GM12878 (cell line): Measurements from ENCODE around the gene CAMK2N2. TPM values are rescaled to one million over a fixed set of nuclear protein-coding genes. Genes with fewer than 3 reads are reported as not detected.
A peak's percentile ranks its signal among the peaks of the same experiment; 100 is the strongest.

Source experiments
- ATAC-seq: fragments of 200-7000 bp; cut with Tn5 transposase; 3 replicates; pipeline ENCODE4 v1.9.1; 2020; ENCODE audit warnings: mild to moderate bottlenecking, moderate library complexity
- BruUV-seq: library from RNA; stranded (reverse); fragments of 400-500 nt; replicated peaks from 2 replicates; lab custom pipeline; 2021; lab: Mats Ljungman, UMichigan
- CTCF ChIA-PET: fragments of 300-600 bp; sonication (Branson Sonifier 250); formaldehyde crosslinking; extraction: SDS; loops from one replicate; lab custom pipeline; 2021; ENCODE audit warnings: inconsistent platforms; lab: Yijun Ruan, JAX
- POLR2A ChIA-PET: fragments of 350-600 bp; formaldehyde crosslinking; extraction: SDS; loops from one replicate; lab custom pipeline; 2021; ENCODE audit warnings: inconsistent platforms; lab: Charles Lee
- RAD21 ChIA-PET: fragments of 300-600 bp; sonication (Branson Sonifier 250); formaldehyde crosslinking; loops from one replicate; lab custom pipeline; 2023; ENCODE audit warnings: antibody characterized with exemption; ENCODE audit not compliant: unreplicated experiment; lab: Charles Lee
- SMC1A ChIA-PET: fragments of 300-600 bp; sonication (Branson Sonifier 250); formaldehyde crosslinking; loops from one replicate; lab custom pipeline; 2023; ENCODE audit not compliant: unreplicated experiment, uncharacterized antibody; lab: Charles Lee
- DNase-seq: peaks from one replicate; pipeline ENCODE4 v3.0.0-alpha.2; 2011; ENCODE audit warnings: low read depth, low spot score
- FAIRE-seq: peaks from 3 replicates; lab custom pipeline; 2011; peaks lifted over from hg19 to GRCh38; lab: Jason Lieb, UNC
- H2AFZ ChIP-seq: 2 replicates; pipeline ENCODE4 v1.6.0; 2011; ENCODE audit warnings: low read depth, low read length, control low read depth; ENCODE audit not compliant: control insufficient read depth
- H3K27ac ChIP-seq: 2 replicates; pipeline ENCODE4 v1.5.1; 2011; ENCODE audit warnings: control low read depth; ENCODE audit not compliant: control insufficient read depth, insufficient read depth
- H3K27me3 ChIP-seq, 2 experiments: replicated peaks in 1 of 2; 2 replicates each; pipeline versions ENCODE4 v1.6.0 to v1.6.1; 2011; ENCODE audit warnings: low read length in 1 of 2; ENCODE audit not compliant: control insufficient read depth in 2 of 2, insufficient read depth in 2 of 2
- H3K36me3 ChIP-seq, 2 experiments: 2 replicates each; pipeline ENCODE4 v1.5.1; 2011; ENCODE audit warnings: low read length in 1 of 2; ENCODE audit not compliant: control insufficient read depth in 2 of 2, insufficient read depth in 2 of 2
- H3K4me1 ChIP-seq: 2 replicates; pipeline ENCODE4 v1.6.1; 2011; ENCODE audit warnings: mild to moderate bottlenecking, low read length, moderate library complexity, mixed read lengths; ENCODE audit not compliant: control insufficient read depth, insufficient read depth
- H3K4me2 ChIP-seq: 2 replicates; pipeline ENCODE4 v1.6.0; 2011; ENCODE audit warnings: control low read depth; ENCODE audit not compliant: control insufficient read depth, insufficient read depth
- H3K4me3 ChIP-seq: fragments of 200-600 bp; sonication (generic); 2 replicates; pipeline ENCODE4 v1.5.1; 2016
- H3K79me2 ChIP-seq: 2 replicates; pipeline ENCODE4 v1.6.0; 2011; ENCODE audit warnings: low read length; ENCODE audit not compliant: control insufficient read depth, insufficient read depth
- H3K9ac ChIP-seq: 2 replicates; pipeline ENCODE4 v1.8.0; 2011; ENCODE audit warnings: low read length, control low read depth, mixed read lengths; ENCODE audit not compliant: control insufficient read depth, insufficient read depth
- H3K9me3 ChIP-seq: replicated peaks from 3 replicates; pipeline ENCODE4 v1.5.1; 2011; ENCODE audit warnings: mild to moderate bottlenecking, low read length; ENCODE audit not compliant: control insufficient read depth, insufficient read depth
- H4K20me1 ChIP-seq: 2 replicates; pipeline ENCODE4 v1.6.0; 2011; ENCODE audit not compliant: control insufficient read depth, insufficient read depth
- CBX3 ChIP-seq: fragments of 200-600 bp; sonication (generic); IDR thresholded peaks from 2 replicates; pipeline ENCODE4 v1.6.1; 2016; ENCODE audit warnings: low read depth, borderline replicate concordance
- FOS ChIP-seq: IDR thresholded peaks from 3 replicates; pipeline ENCODE4 v1.6.1; 2011; ENCODE audit warnings: borderline replicate concordance; ENCODE audit not compliant: insufficient read length; ENCODE audit errors: extremely low read depth
- HDGF ChIP-seq: fragments of 450-650 bp; IDR thresholded peaks from 2 replicates; pipeline ENCODE4 v1.6.1; 2016; ENCODE audit warnings: antibody characterized with exemption
- MTA3 ChIP-seq: IDR thresholded peaks from 2 replicates; pipeline ENCODE4 v1.6.1; 2012; ENCODE audit warnings: low read length, inconsistent platforms, borderline replicate concordance
- NBN ChIP-seq: fragments of 450-650 bp; IDR thresholded peaks from 2 replicates; pipeline ENCODE4 v1.6.1; 2016
- SREBF2 ChIP-seq: IDR thresholded peaks from 2 replicates; pipeline ENCODE4 v1.6.1; 2012; ENCODE audit warnings: mild to moderate bottlenecking, low read length
- TCF12 ChIP-seq: IDR thresholded peaks from 2 replicates; pipeline ENCODE4 v1.6.1; 2011; ENCODE audit warnings: low read depth, mild to moderate bottlenecking, low read length
- YBX1 ChIP-seq: fragments of 450-650 bp; IDR thresholded peaks from 2 replicates; pipeline ENCODE4 v1.6.1; 2016; ENCODE audit warnings: antibody characterized with exemption
- WGBS: methylation state at CpG from one replicate; pipeline ENCODE4 v1.1.6; 2016; ENCODE audit warnings: low lambda C conversion rate; ENCODE audit not compliant: insufficient replicate concordance, insufficient coverage; ENCODE audit errors: missing lambda C conversion rate; 5-methylcytosine and 5-hydroxymethylcytosine counted together
- in situ Hi-C: fragments of 300-500 bp; cut with MboI; formaldehyde crosslinking; loops from 9 replicates; pipeline ENCODE4 v1.14.3; 2018; ENCODE audit warnings: mixed read lengths
- intact Hi-C: fragments of 100-400 bp; cut with micrococcal nuclease; formaldehyde crosslinking; loops from one replicate; pipeline ENCODE4 v1.14.2; 2022; ENCODE audit not compliant: unreplicated experiment
- polyA plus RNA-seq, 11 experiments: library from polyadenylated mRNA; depleted of rRNA in 4 of 11; unstranded in 6 of 11; stranded (reverse) in 5 of 11; fragments of >200 nt; fragmentation: Nextera tagmentation in 4 of 11; fragmentation: Illumina TruSeq in 1 of 11; extraction: Ambion mirVana in 4 of 11; extraction: Trizol in 1 of 11; gene quantifications; 1 replicate in 1 of 11; 2 replicates in 10 of 11; pipeline versions ENCODE4 v1.2.1 to v1.2.3, GENCODE V29; 2011 to 2016; ENCODE audit warnings: inconsistent platforms in 2 of 11, missing spikeins in 2 of 11, low read depth in 1 of 11
- total RNA-seq, 4 experiments: library from RNA; depleted of rRNA in 3 of 4; stranded (reverse); fragments of >200 nt in 3 of 4; fragmentation: Illumina TruSeq in 1 of 4; extraction: Trizol in 1 of 4; gene quantifications; 2 replicates each; pipeline versions ENCODE4 v1.2.1 to v1.2.3, GENCODE V29; 2013 to 2021
- TF ChIP-seq, protein P1 (sequence below): IDR thresholded peaks from 2 replicates; pipeline ENCODE4 v1.6.1; 2012; ENCODE audit warnings: low read depth, low read length, improper control_type of control experiment
- TF ChIP-seq, protein P2 (sequence below), 3 experiments: IDR thresholded peaks in 2 of 3; conservative IDR thresholded peaks in 1 of 3; 2 replicates each; pipeline ENCODE4 v1.5.1; 2011; ENCODE audit warnings: low read depth in 3 of 3, low read length in 3 of 3, mild to moderate bottlenecking in 3 of 3, control low read depth in 2 of 3, moderate library complexity in 2 of 3, inconsistent platforms in 1 of 3, mixed read lengths in 1 of 3; ENCODE audit not compliant: control insufficient read depth in 2 of 3, insufficient read depth in 1 of 3; ENCODE audit errors: extremely low read depth in 1 of 3
- TF ChIP-seq, protein P3 (sequence below): IDR thresholded peaks from 2 replicates; pipeline ENCODE4 v1.6.1; 2011; ENCODE audit warnings: low read depth, low read length, improper control_type of control experiment, borderline replicate concordance
- TF ChIP-seq, protein P4 (sequence below): fragments of 450-650 bp; IDR thresholded peaks from 2 replicates; pipeline ENCODE4 v1.6.1; 2017; ENCODE audit warnings: mild to moderate bottlenecking, moderate library complexity

Gene CAMK2N2
- total and polyA plus RNA-seq, 10 of the 15 experiments (the other 5 are each of a cell fraction or from before 2014, with no cell fraction given): 0.06 to 1.4 (median 0.45) TPM; not detected in 1

DNA sequence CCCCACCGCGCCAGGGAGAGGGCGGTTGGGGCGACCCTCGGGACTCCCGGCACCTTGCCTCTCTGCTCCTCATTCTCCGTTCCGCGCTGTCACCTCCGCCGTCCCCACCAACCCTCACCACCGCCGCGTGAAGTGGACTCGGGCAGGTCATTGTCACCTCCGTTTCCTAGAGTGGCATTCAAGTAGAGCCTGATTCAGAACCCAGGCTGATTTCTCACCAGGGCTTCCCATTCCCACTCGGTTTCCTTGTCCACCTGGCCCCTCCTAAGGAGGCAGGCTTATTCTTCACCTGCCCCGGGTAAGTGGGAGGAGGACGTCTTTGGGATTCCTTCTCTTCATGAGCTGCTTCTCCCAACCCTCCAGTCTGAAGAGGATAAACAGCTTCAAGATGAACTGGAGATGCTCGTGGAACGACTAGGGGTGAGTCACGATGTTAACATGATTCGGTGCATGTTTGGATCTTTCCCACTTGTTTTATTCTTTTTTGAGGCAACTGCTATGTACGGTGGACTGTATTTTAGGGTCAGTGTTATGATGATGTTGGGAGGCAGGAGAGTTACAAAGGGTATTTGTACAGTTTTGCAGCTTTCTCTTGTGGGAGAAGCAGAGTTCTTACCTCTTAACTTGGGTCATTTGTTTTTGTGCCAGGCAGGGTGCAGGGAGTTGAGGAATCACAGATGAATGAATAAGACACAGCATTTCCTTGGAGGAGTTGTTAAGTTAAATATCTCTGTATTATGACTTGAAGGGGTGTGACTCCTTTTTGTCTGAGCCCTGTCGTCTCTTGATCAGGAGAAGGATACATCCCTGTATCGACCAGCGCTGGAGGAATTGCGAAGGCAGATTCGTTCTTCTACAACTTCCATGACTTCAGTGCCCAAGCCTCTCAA is 38.4 kb upstream of the CAMK2N2 start:
- ATAC-seq (no peak; the same call in 2 of the 3 replicates), FAIRE-seq (no peak), DNase-seq (no peak)
- peak overlapping the region; percentile 96 for H3K4me2 ChIP-seq
- H2AFZ ChIP-seq: peak overlapping the region; percentile 64
- H3K27me3 ChIP-seq: no peaks in the 10 kb centered on the region
- H4K20me1 ChIP-seq: no peaks in the 10 kb centered on the region
- H3K36me3 ChIP-seq: peaks cover 18 to 19% of the 10 kb centered on the region in 2 experiments; a peak in 3 of 4 replicates
- H3K79me2 ChIP-seq: peaks cover 20% of the 10 kb centered on the region
- 17% methylated on average over 29 of the region's 29 CpGs for WGBS
- H3K9me3 ChIP-seq: no peaks in the 10 kb centered on the region
- POLR2A ChIA-PET: interaction anchor here (0.9 to 1.5 kb wide), 3 partner anchors 14 to 114 kb away, joined by 3 read pairs; partner anchors contain the start of genes ABCF3 and FAM131A
- H3K4me3 ChIP-seq: peak overlapping the region; percentile 88
- H3K9ac ChIP-seq: peak overlapping the region; percentile 91
- SMC1A ChIA-PET: no interaction called here
- RAD21 ChIA-PET: no interaction called here
- TSS peak; percentile 66 for BruUV-seq
- H3K4me1 ChIP-seq: peaks cover 3% of the 10 kb centered on the region
- peak overlapping the region; percentile 66 for H3K27ac ChIP-seq
- CTCF ChIA-PET: interaction anchor here (0.6 kb wide), 1 partner anchor 46 kb away, joined by 3 read pairs; no protein-coding TSS in a partner anchor
- intact Hi-C loops: loop anchor here (2.0 to 5.0 kb wide), 3 partner anchors 15 to 125 kb away; partner anchors contain the start of genes AP2M1 and EIF4G1
- in situ Hi-C loops: no loop called here
- TF ChIP-seq YBX1: no peak
- 0 out of 2 replicates have a peak, but pooled peaks have one; percentile 43 for TF ChIP-seq HDGF
- TF ChIP-seq, protein P1, sequence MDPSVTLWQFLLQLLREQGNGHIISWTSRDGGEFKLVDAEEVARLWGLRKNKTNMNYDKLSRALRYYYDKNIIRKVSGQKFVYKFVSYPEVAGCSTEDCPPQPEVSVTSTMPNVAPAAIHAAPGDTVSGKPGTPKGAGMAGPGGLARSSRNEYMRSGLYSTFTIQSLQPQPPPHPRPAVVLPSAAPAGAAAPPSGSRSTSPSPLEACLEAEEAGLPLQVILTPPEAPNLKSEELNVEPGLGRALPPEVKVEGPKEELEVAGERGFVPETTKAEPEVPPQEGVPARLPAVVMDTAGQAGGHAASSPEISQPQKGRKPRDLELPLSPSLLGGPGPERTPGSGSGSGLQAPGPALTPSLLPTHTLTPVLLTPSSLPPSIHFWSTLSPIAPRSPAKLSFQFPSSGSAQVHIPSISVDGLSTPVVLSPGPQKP: no peak
- TF ChIP-seq TCF12: 0 out of 2 replicates have a peak, but pooled peaks have one; percentile 16
- TF ChIP-seq NBN: no peak
- no peak for TF ChIP-seq FOS
- no peak for TF ChIP-seq CBX3
- TF ChIP-seq, protein P2, sequence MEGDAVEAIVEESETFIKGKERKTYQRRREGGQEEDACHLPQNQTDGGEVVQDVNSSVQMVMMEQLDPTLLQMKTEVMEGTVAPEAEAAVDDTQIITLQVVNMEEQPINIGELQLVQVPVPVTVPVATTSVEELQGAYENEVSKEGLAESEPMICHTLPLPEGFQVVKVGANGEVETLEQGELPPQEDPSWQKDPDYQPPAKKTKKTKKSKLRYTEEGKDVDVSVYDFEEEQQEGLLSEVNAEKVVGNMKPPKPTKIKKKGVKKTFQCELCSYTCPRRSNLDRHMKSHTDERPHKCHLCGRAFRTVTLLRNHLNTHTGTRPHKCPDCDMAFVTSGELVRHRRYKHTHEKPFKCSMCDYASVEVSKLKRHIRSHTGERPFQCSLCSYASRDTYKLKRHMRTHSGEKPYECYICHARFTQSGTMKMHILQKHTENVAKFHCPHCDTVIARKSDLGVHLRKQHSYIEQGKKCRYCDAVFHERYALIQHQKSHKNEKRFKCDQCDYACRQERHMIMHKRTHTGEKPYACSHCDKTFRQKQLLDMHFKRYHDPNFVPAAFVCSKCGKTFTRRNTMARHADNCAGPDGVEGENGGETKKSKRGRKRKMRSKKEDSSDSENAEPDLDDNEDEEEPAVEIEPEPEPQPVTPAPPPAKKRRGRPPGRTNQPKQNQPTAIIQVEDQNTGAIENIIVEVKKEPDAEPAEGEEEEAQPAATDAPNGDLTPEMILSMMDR (IDR thresholded peaks at IDR 0.05 in 2 of 3, conservative IDR thresholded peaks at IDR 0.05 in 1 of 3; ENCODE audit: control insufficient read depth in 2 of 3, extremely low read depth in 1 of 3, insufficient read depth in 1 of 3, low read depth in 3 of 3, low read length in 3 of 3): no peak
- TF ChIP-seq, protein P3, sequence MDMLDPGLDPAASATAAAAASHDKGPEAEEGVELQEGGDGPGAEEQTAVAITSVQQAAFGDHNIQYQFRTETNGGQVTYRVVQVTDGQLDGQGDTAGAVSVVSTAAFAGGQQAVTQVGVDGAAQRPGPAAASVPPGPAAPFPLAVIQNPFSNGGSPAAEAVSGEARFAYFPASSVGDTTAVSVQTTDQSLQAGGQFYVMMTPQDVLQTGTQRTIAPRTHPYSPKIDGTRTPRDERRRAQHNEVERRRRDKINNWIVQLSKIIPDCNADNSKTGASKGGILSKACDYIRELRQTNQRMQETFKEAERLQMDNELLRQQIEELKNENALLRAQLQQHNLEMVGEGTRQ: no peak
- no peak for TF ChIP-seq MTA3
- TF ChIP-seq, protein P4, sequence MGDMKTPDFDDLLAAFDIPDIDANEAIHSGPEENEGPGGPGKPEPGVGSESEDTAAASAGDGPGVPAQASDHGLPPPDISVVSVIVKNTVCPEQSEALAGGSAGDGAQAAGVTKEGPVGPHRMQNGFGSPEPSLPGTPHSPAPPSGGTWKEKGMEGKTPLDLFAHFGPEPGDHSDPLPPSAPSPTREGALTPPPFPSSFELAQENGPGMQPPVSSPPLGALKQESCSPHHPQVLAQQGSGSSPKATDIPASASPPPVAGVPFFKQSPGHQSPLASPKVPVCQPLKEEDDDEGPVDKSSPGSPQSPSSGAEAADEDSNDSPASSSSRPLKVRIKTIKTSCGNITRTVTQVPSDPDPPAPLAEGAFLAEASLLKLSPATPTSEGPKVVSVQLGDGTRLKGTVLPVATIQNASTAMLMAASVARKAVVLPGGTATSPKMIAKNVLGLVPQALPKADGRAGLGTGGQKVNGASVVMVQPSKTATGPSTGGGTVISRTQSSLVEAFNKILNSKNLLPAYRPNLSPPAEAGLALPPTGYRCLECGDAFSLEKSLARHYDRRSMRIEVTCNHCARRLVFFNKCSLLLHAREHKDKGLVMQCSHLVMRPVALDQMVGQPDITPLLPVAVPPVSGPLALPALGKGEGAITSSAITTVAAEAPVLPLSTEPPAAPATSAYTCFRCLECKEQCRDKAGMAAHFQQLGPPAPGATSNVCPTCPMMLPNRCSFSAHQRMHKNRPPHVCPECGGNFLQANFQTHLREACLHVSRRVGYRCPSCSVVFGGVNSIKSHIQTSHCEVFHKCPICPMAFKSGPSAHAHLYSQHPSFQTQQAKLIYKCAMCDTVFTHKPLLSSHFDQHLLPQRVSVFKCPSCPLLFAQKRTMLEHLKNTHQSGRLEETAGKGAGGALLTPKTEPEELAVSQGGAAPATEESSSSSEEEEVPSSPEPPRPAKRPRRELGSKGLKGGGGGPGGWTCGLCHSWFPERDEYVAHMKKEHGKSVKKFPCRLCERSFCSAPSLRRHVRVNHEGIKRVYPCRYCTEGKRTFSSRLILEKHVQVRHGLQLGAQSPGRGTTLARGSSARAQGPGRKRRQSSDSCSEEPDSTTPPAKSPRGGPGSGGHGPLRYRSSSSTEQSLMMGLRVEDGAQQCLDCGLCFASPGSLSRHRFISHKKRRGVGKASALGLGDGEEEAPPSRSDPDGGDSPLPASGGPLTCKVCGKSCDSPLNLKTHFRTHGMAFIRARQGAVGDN: no peak
- no peak for TF ChIP-seq SREBF2
